Stimulated activated CD4-positive, alpha-beta T cell treated with anti-CD3 and anti-CD28 coated beads, Interleukin-4, amount 100 ng/mL, for 4 hours (primary cell): Measurements from ENCODE around the gene CALHM3.
A peak's percentile ranks its signal among the peaks of the same experiment; 100 is the strongest.

Experiments
- DNase-seq, 2 experiments: peaks; one replicate each; pipeline ENCODE4 v3.0.0-alpha.2; 2020

Gene CALHM3

DNA sequence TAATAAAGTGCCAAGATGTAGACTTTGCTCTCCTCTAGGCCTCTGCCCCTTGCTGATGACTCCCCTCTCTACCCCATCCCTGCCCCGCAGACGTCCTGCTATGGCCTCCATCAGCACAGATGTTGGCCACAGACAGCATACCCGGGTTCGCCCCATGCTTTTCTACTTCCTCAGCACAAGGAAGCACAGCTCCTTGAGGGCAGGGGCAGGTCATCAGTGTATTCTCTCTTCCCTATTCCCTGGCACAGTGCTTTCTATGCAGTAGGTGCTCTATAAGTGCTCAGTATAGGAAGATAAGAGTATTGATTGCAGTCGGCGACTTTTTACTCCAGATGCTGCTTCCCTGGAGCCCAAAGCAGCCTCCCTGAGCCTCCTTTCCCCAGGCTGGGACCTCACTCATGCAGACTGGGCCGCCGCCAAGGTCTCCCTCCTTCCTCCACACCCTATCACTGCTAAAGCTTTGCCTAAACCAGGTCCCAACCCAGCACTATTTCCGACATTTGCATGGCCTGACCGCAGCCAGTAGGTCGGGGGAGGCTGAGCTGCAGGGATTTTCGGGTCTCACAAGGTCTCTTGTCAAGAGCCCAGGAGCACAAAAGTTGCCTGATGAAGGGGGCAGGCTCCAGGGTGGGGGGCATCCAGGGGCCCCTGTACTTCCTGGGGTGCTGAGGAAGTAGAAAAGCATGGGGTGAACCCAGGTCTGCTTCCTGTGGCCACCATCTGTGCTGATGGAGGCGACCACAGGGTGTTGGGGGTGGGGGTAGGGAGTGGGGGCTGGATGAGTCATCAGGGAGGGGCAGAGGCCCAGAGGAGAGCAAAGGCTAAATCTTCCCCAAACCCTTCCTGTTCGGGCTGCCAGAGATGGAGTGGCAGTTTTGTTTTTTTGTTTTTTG, 8.0 kb downstream of the CALHM3 start:
- DNase-seq: peak; percentile 36 to 50

DNA sequence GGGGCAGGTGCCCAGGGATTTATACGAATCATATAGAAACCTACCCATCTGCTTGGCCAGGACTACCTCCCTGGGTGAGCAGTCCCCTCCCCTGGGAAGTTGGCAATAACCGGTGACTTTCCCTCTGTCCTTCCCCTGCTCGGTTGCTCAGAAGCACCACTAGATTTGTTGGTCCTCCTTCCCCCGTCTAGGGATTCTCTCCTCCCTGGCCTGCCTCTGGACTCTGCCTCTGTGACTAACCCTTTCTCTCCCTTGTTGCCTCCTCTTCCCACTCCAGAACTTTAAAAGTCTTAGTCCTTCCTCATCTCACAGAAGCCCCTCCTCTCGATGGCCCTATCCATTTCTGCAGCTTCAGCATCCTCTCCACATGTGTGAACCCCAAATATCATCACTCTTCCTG, 9.8 kb downstream of the CALHM3 start:
- DNase-seq: no peak

DNA sequence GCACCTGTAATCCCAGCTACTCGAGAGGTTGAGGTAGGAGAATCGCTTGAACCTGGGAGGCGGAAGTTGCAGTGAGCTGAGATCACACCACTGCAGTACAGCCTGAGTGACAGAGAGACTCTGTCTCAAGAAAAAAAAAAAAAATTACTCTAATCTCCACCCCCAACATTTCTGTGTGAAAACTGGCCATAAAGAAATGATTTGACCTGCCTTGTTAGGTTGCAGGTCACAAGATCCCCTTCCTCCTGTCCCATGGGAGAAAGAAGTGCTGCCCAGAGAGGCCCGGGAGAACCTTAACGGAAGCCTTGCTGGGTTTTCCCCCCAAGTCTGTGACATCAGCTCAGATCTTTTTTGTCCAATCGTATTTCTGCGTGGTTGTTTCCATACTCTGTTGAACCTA, 11.6 kb downstream of the CALHM3 start:
- no peak for DNase-seq

DNA sequence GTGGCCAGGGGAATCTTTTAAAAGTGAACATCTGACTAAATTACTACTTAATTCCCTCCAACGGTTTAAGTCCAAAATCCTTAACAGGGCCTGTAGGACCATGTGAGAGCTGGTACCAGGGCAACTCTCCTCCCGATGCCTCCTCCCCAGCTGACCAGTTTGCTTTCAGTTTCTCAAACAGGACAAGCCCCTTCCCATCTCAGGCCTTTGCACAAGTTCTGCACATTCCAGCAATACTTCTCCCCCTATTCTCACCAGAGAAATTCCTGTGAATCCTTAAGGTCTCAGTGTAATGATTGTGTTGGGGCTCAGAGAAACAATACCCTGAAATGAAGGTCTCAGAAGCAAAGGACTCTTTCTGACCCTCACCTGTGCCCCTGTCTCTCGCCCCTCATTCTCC, 12.3 kb downstream of the CALHM3 start:
- DNase-seq: no peak

DNA sequence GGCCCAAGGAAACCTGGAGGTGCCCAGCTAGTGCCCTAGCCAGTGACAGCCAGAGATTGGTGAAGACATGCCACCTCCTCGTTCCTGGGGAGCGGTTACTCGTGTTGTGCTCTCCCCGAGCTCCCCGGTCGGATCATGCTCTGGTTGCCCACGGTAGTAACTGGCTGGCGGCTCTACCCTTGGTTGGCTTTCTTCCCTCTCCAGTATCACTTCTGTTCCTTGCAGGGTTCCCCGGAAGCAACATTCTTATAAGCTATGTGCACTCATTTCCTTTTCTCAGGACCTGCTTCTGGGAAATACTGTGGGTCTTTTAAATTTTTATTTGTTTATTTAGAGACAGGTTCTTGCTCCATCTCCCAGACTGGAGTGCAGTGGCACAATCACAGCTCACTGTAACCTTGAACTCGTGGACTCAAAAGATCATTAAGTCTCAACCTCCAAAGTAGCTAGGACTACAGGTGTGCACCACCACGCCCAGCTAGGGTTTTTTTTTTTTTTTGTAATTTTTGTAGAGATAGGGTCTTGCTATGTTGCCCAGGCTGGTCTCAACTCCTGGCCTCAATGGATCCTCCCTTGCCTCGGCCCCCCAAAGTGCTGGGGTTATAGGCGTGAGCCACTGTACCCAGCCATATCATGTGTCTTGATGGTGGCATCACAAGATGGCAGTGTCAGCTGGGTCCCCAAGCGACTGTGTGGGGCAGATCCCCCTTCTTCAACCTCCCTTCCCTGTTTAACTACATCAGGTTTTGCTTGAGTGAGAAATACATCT, 13.4 kb downstream of the CALHM3 start:
- DNase-seq: no peak

DNA sequence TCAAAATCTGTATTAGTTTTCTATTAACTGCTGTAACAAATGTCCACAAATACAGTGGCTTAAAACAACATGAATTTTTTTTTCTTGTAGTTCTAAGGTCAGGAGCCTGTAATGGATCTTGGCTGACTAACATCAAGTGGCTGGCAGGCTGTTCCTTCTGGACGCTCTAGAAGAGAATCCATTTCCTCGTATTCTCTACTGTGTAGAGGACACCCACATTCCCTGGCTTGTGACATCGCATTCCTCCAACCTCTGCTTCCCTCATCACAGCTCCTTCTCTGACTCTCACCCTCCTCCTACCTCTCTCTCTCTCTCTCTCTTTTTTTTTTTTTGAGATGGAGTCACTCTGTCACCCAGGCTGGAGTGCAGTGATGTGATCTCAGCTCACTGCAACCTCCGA, 15.5 kb downstream of the CALHM3 start:
- DNase-seq: no peak

DNA sequence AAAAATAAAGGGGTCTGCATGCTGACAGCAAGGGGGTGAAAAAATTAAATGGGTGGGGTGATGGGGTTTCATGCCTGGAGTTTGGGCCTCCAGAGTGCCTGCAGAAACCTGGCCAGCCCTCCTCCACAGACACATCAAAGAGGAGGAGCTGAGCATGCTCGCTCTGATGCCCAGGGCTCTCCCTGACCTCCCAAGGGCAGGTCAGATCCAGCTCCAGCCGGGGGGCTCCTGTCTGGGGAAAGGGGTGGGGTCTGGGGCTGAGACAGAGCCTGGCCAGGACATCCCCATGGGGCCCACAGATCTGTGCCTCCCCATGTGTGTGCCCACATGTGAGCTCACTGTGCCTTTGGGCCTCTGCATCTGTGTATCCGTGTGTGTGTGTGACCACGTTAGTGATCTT, 19.4 kb downstream of the CALHM3 start:
- DNase-seq: no peak

DNA sequence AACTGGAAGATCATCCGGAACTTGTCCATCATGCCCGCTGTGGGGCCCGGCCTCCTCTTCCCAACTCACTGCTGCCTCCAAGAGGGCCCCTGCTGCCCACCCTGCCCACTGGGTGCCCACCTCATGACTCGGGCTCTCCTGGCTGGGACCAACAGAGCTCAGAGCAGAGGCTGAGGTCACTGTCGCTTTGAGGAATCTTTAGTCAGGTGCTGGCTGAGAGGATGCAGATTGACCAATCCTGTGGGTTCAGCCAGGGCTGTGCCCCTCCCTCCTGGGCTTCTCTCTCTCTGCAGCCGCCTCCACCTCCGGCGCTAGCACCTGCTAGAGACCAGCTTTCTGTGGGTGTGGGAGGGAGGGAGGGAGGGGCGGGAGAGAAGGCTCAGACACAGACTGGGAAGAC, 20.3 kb downstream of the CALHM3 start, which contains the start of gene CALHM1:
Gene CALHM1, minus strand, starts transcription at position 181 of the 400 bp plus-strand sequence. Its CDS starts 149 bp downstream, at position 32.
- DNase-seq: no peak

DNA sequence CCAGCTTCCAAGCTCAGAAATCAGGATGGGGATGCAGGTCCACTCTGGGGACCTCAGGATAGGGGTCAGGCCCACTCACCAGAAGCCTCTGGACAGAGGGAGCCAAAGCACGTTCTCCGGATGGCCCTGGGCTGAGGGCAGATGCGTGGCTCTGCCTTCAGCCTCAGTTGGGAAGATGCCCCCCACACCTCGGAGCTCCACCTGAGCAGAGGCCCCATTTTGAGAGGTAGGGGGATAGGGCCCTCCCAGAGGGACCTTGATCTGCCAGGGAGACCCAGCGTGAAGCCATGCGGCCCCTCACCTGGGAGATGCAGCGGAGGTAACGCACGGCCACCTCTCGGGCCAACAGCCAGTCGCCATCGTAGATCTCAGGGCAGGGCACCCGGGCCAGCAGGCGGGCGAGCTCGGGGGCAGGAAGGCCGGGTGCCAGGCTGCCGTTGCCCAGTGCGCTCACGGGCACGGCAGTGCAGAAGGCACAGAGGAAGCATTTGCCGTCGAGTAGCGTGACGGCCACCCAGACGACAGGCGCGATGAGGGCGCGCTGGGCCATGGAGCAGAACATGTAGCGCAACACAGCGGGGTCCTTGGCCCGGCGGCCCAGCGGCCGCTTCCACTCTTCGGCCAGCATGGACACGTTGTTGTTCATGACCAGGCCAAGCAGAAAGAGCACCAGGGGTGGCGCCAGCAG, 21.0 kb downstream of the CALHM3 start:
- DNase-seq: no peak

DNA sequence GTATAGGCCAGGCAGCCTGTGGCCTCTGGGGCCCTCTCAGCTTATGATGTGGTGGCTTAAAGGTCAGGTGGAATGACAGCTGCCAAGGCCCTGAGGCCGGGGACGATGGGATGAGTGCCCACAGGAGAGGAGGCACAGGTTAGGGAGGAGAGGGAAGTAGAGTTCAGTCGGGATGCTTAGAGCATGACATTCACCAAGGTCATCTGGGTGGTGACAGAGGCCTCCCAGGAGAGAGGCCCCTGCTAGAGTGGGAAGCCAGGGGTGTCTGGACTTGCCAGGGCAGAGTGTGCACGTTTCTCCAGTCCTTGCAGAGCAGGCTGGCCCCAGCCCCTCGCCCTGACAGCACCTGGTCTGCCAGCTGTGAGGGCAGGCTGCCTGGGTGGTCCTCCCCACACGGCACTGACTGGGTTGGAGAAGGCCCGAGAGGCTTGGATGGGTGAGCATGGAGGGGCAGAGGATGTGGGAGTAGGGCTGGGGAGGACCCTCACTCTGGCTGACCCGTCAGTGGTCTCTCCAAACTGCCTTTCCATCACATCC, 21.8 kb downstream of the CALHM3 start:
- no peak for DNase-seq

DNA sequence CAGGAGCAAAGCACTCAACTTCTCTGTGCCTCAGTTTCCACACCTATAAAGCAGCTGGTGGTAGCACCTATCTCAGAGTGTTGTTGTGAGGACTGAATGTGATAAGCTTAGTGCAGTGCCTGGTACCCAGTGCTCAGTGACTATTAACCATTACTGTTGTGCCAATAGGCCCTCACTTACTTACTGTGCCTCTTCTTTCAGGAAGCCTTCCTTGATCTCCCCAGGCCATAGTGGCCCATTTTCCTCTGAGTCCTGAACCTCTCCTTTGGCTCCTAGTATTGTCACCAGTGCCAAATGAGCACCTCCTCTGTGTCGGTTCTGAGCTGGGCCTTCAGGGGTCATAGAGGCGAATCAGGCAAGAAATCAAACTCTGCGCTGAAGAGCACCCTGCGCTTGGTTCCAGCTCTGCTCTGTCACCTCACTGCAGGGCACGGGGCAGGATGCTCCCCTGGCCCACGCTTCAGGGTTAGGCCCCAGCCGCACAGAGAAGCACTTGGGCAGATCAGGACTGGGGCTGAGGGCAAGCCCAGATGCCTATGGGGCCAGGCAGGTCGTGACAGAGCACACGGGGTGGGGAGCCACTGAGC, 22.9 kb downstream of the CALHM3 start:
- DNase-seq: no peak

DNA sequence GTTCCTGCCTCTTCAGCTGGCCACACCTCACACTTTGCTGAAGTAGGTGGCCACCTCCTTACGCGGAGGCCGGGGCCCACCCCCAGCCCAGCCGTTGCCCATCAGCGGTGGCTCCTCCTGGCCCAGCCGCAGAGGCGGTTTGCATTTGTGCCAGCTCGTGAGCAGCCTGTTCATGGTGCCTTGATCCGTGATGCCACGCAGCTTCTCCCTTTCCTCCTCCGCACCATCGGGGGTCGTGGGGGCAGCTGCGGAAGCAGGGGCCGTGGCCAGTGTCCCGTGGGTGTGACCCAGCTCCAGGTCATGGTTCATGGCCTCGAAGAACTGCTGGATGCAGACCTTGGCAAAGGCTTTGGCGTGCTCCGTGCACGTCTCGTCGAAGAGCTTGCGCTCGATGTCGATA, 23.8 kb downstream of the CALHM3 start:
- no peak for DNase-seq

DNA sequence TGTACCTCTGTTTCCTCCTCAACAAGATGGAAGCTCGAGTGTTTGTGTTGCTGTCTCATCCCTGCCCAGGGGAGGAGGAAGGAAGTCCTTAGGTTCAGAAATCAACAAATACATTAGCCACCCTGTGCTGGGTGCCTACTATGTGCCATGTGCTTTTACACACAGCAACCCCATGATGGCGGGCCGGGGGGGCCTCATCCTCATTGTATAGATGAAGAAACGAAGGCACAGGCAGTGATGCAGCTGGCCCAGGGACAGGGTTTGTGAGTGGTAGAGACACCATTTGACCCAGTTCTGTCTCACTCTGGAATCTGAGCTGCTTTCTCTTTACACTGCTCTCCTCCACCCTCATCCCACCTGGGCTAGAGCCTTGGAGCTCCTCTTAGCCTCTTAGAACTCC, 25.0 kb downstream of the CALHM3 start:
- no peak for DNase-seq

DNA sequence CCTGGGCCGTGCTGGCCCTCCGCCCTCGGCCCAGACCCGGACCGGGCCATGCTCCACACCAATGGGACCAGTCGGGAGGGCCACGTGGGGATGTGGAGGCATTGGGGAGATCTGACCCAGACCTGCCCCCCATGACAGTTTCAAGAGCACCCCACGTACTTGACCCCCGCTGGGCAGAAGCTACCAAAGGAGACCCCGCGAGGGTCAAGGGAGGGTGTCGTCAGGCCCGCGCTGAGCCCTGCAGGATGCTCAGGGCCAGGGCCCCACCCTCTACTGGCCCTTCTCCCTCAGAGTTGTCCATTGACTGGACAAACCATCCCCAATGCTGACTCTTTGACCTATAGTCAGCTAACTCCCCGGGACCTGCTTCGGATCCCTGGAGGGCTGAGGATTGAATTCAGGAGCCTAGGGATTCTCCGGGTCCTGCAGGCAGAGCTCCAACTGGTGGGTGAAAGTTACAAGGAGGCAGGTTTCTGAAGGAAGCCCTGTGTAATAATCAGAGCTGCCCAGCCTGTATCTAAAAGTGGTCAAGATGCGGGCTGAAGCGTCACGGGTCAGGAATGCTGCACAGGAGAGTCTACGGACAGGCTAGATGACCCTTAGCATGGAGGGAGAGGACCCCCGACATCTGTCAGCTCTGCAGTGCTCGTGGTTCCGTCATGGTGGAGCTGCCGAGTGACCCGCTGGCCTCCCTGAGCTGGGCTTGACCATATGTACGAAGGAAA, 26.4 kb downstream of the CALHM3 start:
- no peak for DNase-seq

DNA sequence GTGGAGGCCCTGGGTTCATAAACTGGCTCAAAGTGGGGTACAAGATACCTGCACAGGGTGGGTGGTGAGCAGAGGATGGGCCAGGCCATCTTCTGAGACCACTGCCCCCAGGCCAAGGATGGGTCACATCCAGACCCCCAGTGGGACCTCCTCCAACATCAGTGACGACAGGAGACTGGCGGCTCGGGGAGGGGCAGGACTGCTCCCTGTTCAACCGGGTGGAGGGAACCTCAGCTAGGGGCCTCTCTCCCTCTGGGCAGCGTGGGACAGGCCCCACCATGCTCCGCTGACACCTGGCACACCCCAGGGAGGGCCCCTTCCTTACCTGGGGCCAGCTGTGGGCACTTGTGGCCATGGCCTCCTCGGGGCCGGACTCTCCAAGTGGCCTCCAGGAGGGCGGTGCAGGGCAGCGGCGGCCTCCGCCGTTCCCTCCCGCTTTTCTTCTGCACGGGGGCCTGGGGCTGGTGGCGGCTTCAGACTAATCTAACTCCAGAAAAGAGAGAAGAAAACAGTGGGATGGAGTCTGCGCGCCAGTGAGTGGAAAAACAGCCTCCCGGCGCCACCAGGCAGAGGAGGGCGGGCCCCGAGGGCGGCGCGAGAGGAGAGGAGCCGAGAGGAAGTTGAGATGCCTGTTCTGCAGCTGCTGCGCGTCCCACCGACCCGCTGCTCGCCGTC, 27.1 kb downstream of the CALHM3 start, which contains the start of gene CALHM2:
Gene CALHM2, minus strand, starts transcription at position 540 of the 675 bp plus-strand sequence. CDS start 2,429 bp downstream, outside the sequence.
- DNase-seq: peak; percentile 43 to 62

DNA sequence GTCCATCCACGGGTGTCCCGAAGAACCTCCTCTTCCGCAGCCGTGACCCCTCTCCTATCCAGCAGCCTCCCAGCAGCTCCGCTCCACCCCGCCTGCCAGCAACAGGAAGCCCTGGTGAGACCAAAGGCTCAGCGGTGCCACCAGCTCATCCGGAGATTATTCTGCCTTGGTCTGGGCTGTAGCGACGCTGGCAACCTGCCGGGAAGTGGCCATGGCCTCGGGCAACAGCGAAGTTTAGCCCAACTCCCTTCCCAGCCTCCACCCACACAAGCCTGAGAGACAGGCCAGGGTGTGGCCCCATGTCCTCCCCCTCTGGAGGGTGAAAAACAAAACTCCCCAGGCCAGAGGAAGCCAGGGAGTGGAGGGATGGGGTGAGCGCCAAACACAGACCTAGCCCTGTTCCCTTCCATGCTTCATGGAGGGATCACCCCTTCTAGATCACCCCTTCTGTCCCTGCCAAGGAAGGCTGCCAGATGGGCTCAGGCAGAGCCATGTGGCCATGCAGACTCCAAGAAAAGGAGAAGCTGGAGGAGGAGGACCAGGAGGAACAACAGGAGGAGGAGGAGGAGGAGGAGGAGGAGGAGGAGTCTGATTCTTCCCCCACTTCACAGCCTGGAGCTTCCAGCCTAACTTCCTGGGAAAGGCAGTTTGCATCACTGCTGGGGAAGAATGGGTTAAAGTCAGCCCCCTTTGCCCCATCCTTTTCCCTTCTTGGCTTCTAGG, 27.8 kb downstream of the CALHM3 start:
- DNase-seq: peak; percentile 22 to 32

DNA sequence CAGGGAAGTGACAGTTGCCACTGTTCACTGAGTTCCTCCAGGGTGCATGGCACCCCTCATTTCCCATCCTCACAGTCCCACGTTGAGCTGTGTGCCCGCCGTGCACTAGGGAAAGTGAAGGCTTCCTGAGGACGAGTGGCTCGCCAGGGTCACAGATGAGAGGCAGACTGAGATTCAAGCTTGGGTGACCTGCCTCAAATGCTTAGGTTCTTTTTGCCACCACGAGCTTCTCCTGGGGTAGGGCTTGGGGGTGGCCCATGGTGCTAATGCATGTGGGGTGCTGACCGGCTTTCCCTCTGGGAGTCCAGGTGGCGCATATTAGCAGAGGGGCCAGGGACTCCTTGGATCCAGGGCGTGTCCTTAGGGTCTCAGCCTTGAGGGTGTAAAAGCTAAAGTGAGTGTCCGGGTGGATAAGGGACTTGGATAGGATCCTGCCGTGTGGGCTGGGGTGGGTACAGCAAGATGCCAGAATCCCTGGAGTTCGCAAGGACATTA, 28.8 kb downstream of the CALHM3 start:
- DNase-seq: no peak

DNA sequence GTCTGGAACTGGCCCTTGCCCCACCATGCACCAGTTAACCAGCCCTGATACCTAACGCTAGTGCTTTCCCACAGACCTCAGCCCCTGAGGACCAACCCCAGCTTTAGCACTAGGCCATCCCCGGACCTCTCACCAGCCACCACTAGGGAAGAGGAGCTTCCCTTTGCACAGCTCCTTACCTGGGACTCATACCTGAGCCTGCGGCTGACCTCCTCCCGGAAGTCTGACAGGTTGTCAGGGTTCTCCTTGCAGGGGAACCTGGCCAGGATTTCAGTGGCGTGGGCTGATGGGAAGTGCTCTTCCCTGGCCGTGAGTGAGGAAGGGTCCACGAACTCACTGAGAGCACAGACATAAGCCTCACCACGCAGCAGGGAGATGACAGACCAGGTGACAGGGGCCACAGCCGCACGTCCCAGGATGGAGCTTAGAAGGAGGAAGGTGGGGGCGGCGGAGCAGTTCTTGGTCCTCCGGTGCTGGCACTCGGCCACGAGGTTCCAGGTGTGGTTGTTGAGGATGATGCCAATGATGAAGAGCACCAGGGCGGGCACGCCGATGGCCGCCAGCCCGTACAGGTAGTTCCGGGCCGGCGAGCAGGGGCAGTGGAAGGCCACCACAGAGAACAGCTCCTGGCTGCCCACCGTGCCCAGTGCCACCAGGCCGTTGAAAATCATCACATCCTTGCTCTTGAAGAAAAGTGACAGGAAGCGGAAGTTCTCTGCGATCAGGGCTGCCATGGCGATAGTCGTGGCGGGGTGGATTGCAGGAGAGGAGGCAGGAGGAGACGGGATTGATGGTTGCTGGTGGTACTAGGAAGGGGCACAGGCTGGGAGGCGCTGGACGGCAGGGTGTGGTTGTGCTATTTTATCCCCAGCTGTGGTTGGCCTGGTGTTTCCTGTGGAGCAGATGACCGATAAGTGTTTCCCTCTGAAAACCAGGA, 29.6 kb downstream of the CALHM3 start:
- DNase-seq: no peak

DNA sequence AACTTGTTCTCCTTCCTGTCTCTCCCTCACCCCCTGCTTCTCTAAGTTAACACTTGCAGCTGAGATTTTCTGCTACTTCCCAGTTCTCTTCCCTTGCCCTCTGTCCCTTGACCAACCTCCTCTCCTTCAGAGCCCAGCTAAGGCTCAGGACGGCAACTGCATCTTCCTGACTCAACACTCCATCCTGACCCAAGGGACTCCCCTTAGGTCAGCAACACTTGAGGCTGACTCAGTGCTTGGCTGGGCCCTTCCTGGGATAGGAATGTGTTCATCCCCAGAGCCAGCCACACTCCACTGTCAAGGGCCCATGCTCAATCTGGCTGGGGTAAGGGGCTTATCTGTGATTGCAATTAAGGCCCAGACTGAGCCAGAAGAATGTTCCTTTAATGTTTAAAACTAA, 30.3 kb downstream of the CALHM3 start:
- no peak for DNase-seq
